OCI-LY3 (cell line): ENCODE data around the gene SLC10A3.

ENCODE experiments used
- H2AFZ ChIP-seq: fragments of 200-600, 300-600 bp; shearing (Covaris generic); 2 replicates; pipeline ENCODE4 v1.6.0; 2014; ENCODE audit warnings: antibody characterized with exemption, low read depth, low read length
- H3K27ac ChIP-seq: fragments of 200-600, 300-600 bp; sonication (generic); 2 replicates; pipeline ENCODE4 v1.5.1; 2014; ENCODE audit warnings: mild to moderate bottlenecking, low read length, moderate library complexity, mixed read lengths
- H3K27me3 ChIP-seq: fragments of 200-600, 300-600 bp; sonication (generic); 2 replicates; pipeline ENCODE4 v1.6.1; 2014; ENCODE audit warnings: low read depth, low read length, mixed read lengths
- H3K36me3 ChIP-seq: fragments of 200-600, 300-600 bp; sonication (generic); replicated peaks from 2 replicates; pipeline ENCODE3; 2014; ENCODE audit warnings: low read depth, low read length, mixed read lengths
- H3K4me1 ChIP-seq: fragments of 300-600, 200-600 bp; sonication (generic); 2 replicates; pipeline ENCODE4 v1.6.1; 2014; ENCODE audit warnings: low read length, mixed read lengths
- H3K4me2 ChIP-seq: fragments of 200-600, 300-600 bp; sonication (generic); 2 replicates; pipeline ENCODE4 v1.6.1; 2014; ENCODE audit warnings: low read length, mixed read lengths
- H3K4me3 ChIP-seq: fragments of 300-600, 200-600 bp; sonication (generic); 2 replicates; pipeline ENCODE4 v1.5.1; 2014; ENCODE audit warnings: antibody characterized with exemption, mild to moderate bottlenecking, low read length, moderate library complexity
- H3K79me2 ChIP-seq: fragments of 300-600, 200-600 bp; shearing (Covaris generic); 2 replicates; pipeline ENCODE4 v1.6.1; 2014; ENCODE audit warnings: mild to moderate bottlenecking, low read length, mixed read lengths
- H3K9ac ChIP-seq: fragments of 300-600, 200-600 bp; shearing (Covaris generic); 2 replicates; pipeline ENCODE4 v1.6.0; 2014; ENCODE audit warnings: mild to moderate bottlenecking, low read length, moderate library complexity
- H3K9me3 ChIP-seq: fragments of 200-600, 300-600 bp; shearing (Covaris generic); 2 replicates; pipeline ENCODE4 v1.6.1; 2014; ENCODE audit warnings: low read length, mixed read lengths; ENCODE audit not compliant: insufficient read depth
- H4K20me1 ChIP-seq: fragments of 200-600, 300-600 bp; sonication (generic); 2 replicates; pipeline ENCODE4 v1.6.1; 2016; ENCODE audit warnings: low read length, mixed read lengths; ENCODE audit not compliant: insufficient read depth
- CTCF ChIP-seq: fragments of 200-600, 300-600 bp; sonication (generic); IDR thresholded peaks from 2 replicates; pipeline ENCODE4 v1.5.1; 2014; ENCODE audit warnings: antibody characterized with exemption, low read length, low read depth
- EZH2phosphoT487 ChIP-seq: fragments of 200-600 bp; shearing (Covaris generic); IDR thresholded peaks from 2 replicates; pipeline ENCODE4 v1.6.1; 2018; ENCODE audit warnings: antibody characterized with exemption, mixed run types, low read depth

SLC10A3 gene

GRCh38 chrX:154449618-154450017 is 40.8 kb downstream of the SLC10A3 start:
- Histone ChIP-seq H3K36me3 (peaks cover 4% of the 10 kb centered on the region), H3K4me2 (no peak overlapping the region), H3K9me3 (no peaks in the 10 kb centered on the region), H3K27me3 (no peaks in the 10 kb centered on the region), H3K4me1 (peaks cover 5% of the 10 kb centered on the region; the same call in 1 of the 2 replicates), H4K20me1 (no peaks in the 10 kb centered on the region), H3K9ac (no peak overlapping the region), H3K27ac (no peak overlapping the region), H2AFZ (no peak overlapping the region), H3K4me3 (no peak overlapping the region), H3K79me2 (peaks cover 8% of the 10 kb centered on the region)
- no peak for TF ChIP-seq CTCF
- no peak for TF ChIP-seq EZH2phosphoT487

- no peaks in the 10 kb centered on the region for H4K20me1 ChIP-seq
- no peak overlapping the region for H3K9ac ChIP-seq
- H3K4me3 ChIP-seq = no peak overlapping the region
- peaks cover 7% of the 10 kb centered on the region; the same call in 1 of the 2 replicates for H3K4me1 ChIP-seq
- no peak overlapping the region for H3K4me2 ChIP-seq
- H3K9me3 ChIP-seq = no peaks in the 10 kb centered on the region
- H3K79me2 ChIP-seq = peaks cover 12% of the 10 kb centered on the region
- peaks cover 4% of the 10 kb centered on the region for H3K36me3 ChIP-seq
- no peak for TF ChIP-seq CTCF
- no peak for TF ChIP-seq EZH2phosphoT487
- H3K27ac ChIP-seq = no peak overlapping the region
- no peak overlapping the region for H2AFZ ChIP-seq
- H3K27me3 ChIP-seq = no peaks in the 10 kb centered on the region
Measured at GRCh38 chrX:154448484-154448883, 41.9 kb downstream of the SLC10A3 start.

GRCh38 chrX:154446430-154446829 is 44.0 kb downstream of the SLC10A3 start:
- no peaks in the 10 kb centered on the region for H4K20me1 ChIP-seq
- H3K4me1 ChIP-seq = peaks cover 9% of the 10 kb centered on the region; the same call in 1 of the 2 replicates
- no peak overlapping the region for H3K4me2 ChIP-seq
- H2AFZ ChIP-seq = no peak overlapping the region
- no peaks in the 10 kb centered on the region for H3K27me3 ChIP-seq
- H3K4me3 ChIP-seq = no peak overlapping the region
- H3K9ac ChIP-seq = no peak overlapping the region
- H3K27ac ChIP-seq = no peak overlapping the region
- H3K36me3 ChIP-seq = peaks cover 4% of the 10 kb centered on the region
- TF ChIP-seq CTCF = no peak
- TF ChIP-seq EZH2phosphoT487 = no peak
- H3K79me2 ChIP-seq = peaks cover 12% of the 10 kb centered on the region
- no peaks in the 10 kb centered on the region for H3K9me3 ChIP-seq

- Histone ChIP-seq H3K9ac (no peak overlapping the region), H3K4me2 (no peak overlapping the region), H2AFZ (no peak overlapping the region), H3K27ac (no peak overlapping the region), H3K36me3 (peaks cover 4% of the 10 kb centered on the region), H3K9me3 (no peaks in the 10 kb centered on the region), H3K27me3 (no peaks in the 10 kb centered on the region), H3K79me2 (peaks cover 12% of the 10 kb centered on the region), H3K4me1 (peaks cover 9% of the 10 kb centered on the region; the same call in 1 of the 2 replicates), H4K20me1 (no peaks in the 10 kb centered on the region), H3K4me3 (no peak overlapping the region)
- TF ChIP-seq EZH2phosphoT487 (no peak), CTCF (no peak)
Measured at GRCh38 chrX:154445776-154446175, 44.7 kb downstream of the SLC10A3 start.
